Endothelial cell of umbilical vein (primary cell): ENCODE results near the gene ARFGEF3. TPM values are rescaled to one million over a fixed set of nuclear protein-coding genes. Genes with fewer than 3 reads are reported as not detected.

Source experiments
- BruUV-seq: library from RNA; stranded (reverse); fragments of 400-500 nt; replicated peaks from 2 replicates; lab custom pipeline; 2021; lab: Mats Ljungman, UMichigan
- CTCF ChIA-PET: fragments of 300-600, 350-600 bp; sonication (Branson Sonifier 250); formaldehyde crosslinking; loops from one replicate; lab custom pipeline; 2021; ENCODE audit warnings: antibody characterized with exemption, inconsistent platforms; lab: Charles Lee
- POLR2A ChIA-PET: fragments of 300-600, 350-600 bp; sonication (Branson Sonifier 250); formaldehyde crosslinking; loops from one replicate; lab custom pipeline; 2021; ENCODE audit warnings: antibody characterized with exemption, inconsistent platforms; lab: Charles Lee
- DNase-seq: peaks from one replicate; pipeline ENCODE4 v3.0.0-alpha.2; 2011; ENCODE audit warnings: low read depth, low spot score
- FAIRE-seq: peaks from 2 replicates; lab custom pipeline; 2011; peaks lifted over from hg19 to GRCh38; lab: Jason Lieb, UNC
- H2AFZ ChIP-seq: 2 replicates; pipeline ENCODE4 v1.6.0; 2012; ENCODE audit warnings: low read depth, low read length, control low read depth, inconsistent platforms
- H3K27ac ChIP-seq: 2 replicates; pipeline ENCODE4 v1.5.1; 2011; ENCODE audit warnings: low read depth, mild to moderate bottlenecking, control low read depth, low read length, moderate library complexity; ENCODE audit not compliant: insufficient read depth
- H3K27me3 ChIP-seq, 2 experiments: 2 replicates each; pipeline versions ENCODE4 v1.6.0 to v1.6.1; 2011; ENCODE audit warnings: low read length in 2 of 2, mixed read lengths in 1 of 2; ENCODE audit not compliant: control insufficient read depth in 2 of 2, insufficient read depth in 2 of 2
- H3K36me3 ChIP-seq, 2 experiments: 2 replicates in 1 of 2; 3 replicates in 1 of 2; pipeline ENCODE4 v1.5.1; 2011; ENCODE audit warnings: low read length in 2 of 2, mild to moderate bottlenecking in 1 of 2, moderate library complexity in 1 of 2; ENCODE audit not compliant: control insufficient read depth in 2 of 2, insufficient read depth in 2 of 2; ENCODE audit errors: extremely low read depth in 1 of 2
- H3K4me1 ChIP-seq: 3 replicates; pipeline ENCODE4 v1.5.1; 2011; ENCODE audit warnings: mild to moderate bottlenecking, low read length; ENCODE audit not compliant: control insufficient read depth, insufficient read depth; ENCODE audit errors: extremely low read depth
- H3K4me2 ChIP-seq: 2 replicates; pipeline ENCODE4 v1.6.1; 2011; ENCODE audit warnings: low read length, control low read depth, mixed read lengths; ENCODE audit not compliant: insufficient read depth
- H3K4me3 ChIP-seq, 3 experiments: fragments of 200-600 bp in 1 of 3; sonication (generic), shearing (Covaris generic) in 1 of 3; replicated peaks in 1 of 3; 2 replicates each; pipeline ENCODE4 v1.5.1; 2011 to 2016; ENCODE audit warnings: control low read depth in 3 of 3, low read length in 3 of 3, mild to moderate bottlenecking in 2 of 3, inconsistent platforms in 1 of 3, low read depth in 1 of 3, moderate library complexity in 1 of 3; ENCODE audit not compliant: insufficient read depth in 1 of 3
- H3K79me2 ChIP-seq: 2 replicates; pipeline ENCODE4 v1.6.0; 2012; ENCODE audit warnings: low read length, inconsistent platforms; ENCODE audit not compliant: control insufficient read depth, insufficient read depth
- H3K9ac ChIP-seq: replicated peaks from 2 replicates; pipeline ENCODE3; 2011; ENCODE audit warnings: low read length, control low read depth; ENCODE audit not compliant: insufficient read depth; ENCODE audit errors: extremely low read depth
- H3K9me1 ChIP-seq: replicated peaks from 3 replicates; pipeline ENCODE4 v1.6.0; 2011; ENCODE audit warnings: mild to moderate bottlenecking, low read length; ENCODE audit not compliant: control insufficient read depth, insufficient read depth; ENCODE audit errors: extremely low read depth
- H3K9me3 ChIP-seq: replicated peaks from 2 replicates; pipeline ENCODE4 v1.5.1; 2012; ENCODE audit warnings: low read length, inconsistent platforms; ENCODE audit not compliant: control insufficient read depth, insufficient read depth
- H4K20me1 ChIP-seq: replicated peaks from 2 replicates; pipeline ENCODE3; 2011; ENCODE audit warnings: mild to moderate bottlenecking, low read length; ENCODE audit not compliant: control insufficient read depth, insufficient read depth; ENCODE audit errors: extremely low read depth
- EZH2 ChIP-seq: IDR thresholded peaks from 2 replicates; pipeline ENCODE4 v1.6.1; 2012; ENCODE audit warnings: borderline replicate concordance, low read depth, mild to moderate bottlenecking, moderate library complexity, low read length, inconsistent platforms; ENCODE audit not compliant: severe bottlenecking
- FOS ChIP-seq: IDR thresholded peaks from 2 replicates; pipeline ENCODE4 v1.6.1; 2011; ENCODE audit warnings: mild to moderate bottlenecking, low read length, moderate library complexity, borderline replicate concordance; ENCODE audit not compliant: insufficient read depth
- GATA2 ChIP-seq: IDR thresholded peaks from 2 replicates; pipeline ENCODE4 v1.7.0; 2011; ENCODE audit warnings: low read depth, mild to moderate bottlenecking, moderate library complexity, mixed read lengths, low read length; ENCODE audit not compliant: insufficient read length, insufficient read depth
- JUN ChIP-seq: IDR thresholded peaks from 2 replicates; pipeline ENCODE4 v1.6.1; 2011; ENCODE audit warnings: borderline replicate concordance, low read depth; ENCODE audit not compliant: insufficient read length, insufficient read depth
- MAX ChIP-seq: IDR thresholded peaks from 2 replicates; pipeline ENCODE4 v1.6.1; 2011; ENCODE audit not compliant: insufficient read depth, insufficient read length
- MYC ChIP-seq: IDR thresholded peaks from one replicate; pipeline ENCODE4 v1.6.1; 2011; ENCODE audit warnings: mild to moderate bottlenecking, low read depth, low read length
- POLR2A ChIP-seq: IDR thresholded peaks from 2 replicates; pipeline ENCODE4 v1.6.1; 2012; ENCODE audit warnings: low read depth, mild to moderate bottlenecking, control low read depth, low read length
- POLR2AphosphoS5 ChIP-seq: IDR thresholded peaks from 2 replicates; pipeline ENCODE4 v1.6.1; 2012; ENCODE audit warnings: low read depth, mild to moderate bottlenecking, control low read depth, low read length, moderate library complexity; ENCODE audit not compliant: insufficient read depth
- dilution Hi-C: fragments of 300-500 bp; cut with MboI; formaldehyde crosslinking; loops from one replicate; pipeline ENCODE4 v1.15.0; 2019; ENCODE audit warnings: low sequenced_read_pairs; ENCODE audit not compliant: extremely low pct_ligation_motif_present
- intact Hi-C: fragments of 100-400 bp; cut with micrococcal nuclease; formaldehyde crosslinking; loops from one replicate; pipeline ENCODE4 v1.10.0; 2022
- polyA plus RNA-seq, 4 experiments: library from polyadenylated mRNA; depleted of rRNA in 3 of 4; stranded (reverse) in 3 of 4; unstranded in 1 of 4; fragments of >200 nt; gene quantifications; 2 replicates each; pipeline versions ENCODE4 v1.2.1 to v1.2.3, GENCODE V29; 2011 to 2012; ENCODE audit warnings: missing spikeins in 1 of 4
- total RNA-seq: library from RNA; stranded (reverse); gene quantifications from 2 replicates; pipeline ENCODE4 v1.2.3, GENCODE V29; 2021
- TF ChIP-seq, protein P1 (sequence below), 2 donors: IDR thresholded peaks; 1 replicate in 1 of 2; 2 replicates in 1 of 2; pipeline ENCODE4 v1.5.1; 2011; ENCODE audit warnings: low read length in 2 of 2, mild to moderate bottlenecking in 2 of 2, moderate library complexity in 2 of 2, control low read depth in 1 of 2, inconsistent platforms in 1 of 2, low read depth in 1 of 2; ENCODE audit not compliant: insufficient read depth in 1 of 2; ENCODE audit errors: extremely low read depth in 1 of 2

ARFGEF3 gene
- total and polyA plus RNA-seq, 2 donors (not counting 3 experiments of a cell fraction or from before 2014, with no cell fraction given) = 1.3 to 7.3 TPM

GRCh38 chr6:138318741-138319375 lies 157.1 kb downstream of the ARFGEF3 start:
- Histone ChIP-seq H3K4me1 (no peaks in the 10 kb centered on the region), H3K79me2 (no peaks in the 10 kb centered on the region), H3K4me2 (no peak overlapping the region), H3K4me3 (no peak overlapping the region), H3K9me1 (no peaks in the 10 kb centered on the region), H3K27ac (no peak overlapping the region), H3K27me3 (no peaks in the 10 kb centered on the region), H2AFZ (no peak overlapping the region), H3K9me3 (no peaks in the 10 kb centered on the region), H3K9ac (no peak overlapping the region), H3K36me3 (peaks cover 0 to 2% of the 10 kb centered on the region in 2 experiments), H4K20me1 (no peaks in the 10 kb centered on the region)
- no peak for TF ChIP-seq EZH2
- TF ChIP-seq, protein P1, sequence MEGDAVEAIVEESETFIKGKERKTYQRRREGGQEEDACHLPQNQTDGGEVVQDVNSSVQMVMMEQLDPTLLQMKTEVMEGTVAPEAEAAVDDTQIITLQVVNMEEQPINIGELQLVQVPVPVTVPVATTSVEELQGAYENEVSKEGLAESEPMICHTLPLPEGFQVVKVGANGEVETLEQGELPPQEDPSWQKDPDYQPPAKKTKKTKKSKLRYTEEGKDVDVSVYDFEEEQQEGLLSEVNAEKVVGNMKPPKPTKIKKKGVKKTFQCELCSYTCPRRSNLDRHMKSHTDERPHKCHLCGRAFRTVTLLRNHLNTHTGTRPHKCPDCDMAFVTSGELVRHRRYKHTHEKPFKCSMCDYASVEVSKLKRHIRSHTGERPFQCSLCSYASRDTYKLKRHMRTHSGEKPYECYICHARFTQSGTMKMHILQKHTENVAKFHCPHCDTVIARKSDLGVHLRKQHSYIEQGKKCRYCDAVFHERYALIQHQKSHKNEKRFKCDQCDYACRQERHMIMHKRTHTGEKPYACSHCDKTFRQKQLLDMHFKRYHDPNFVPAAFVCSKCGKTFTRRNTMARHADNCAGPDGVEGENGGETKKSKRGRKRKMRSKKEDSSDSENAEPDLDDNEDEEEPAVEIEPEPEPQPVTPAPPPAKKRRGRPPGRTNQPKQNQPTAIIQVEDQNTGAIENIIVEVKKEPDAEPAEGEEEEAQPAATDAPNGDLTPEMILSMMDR (IDR thresholded peaks at IDR 0.05; ENCODE audit: extremely low read depth in 1 of 2, insufficient read depth in 1 of 2, low read depth in 1 of 2, low read length in 2 of 2) = no peak
- no peak for TF ChIP-seq POLR2AphosphoS5
- BruUV-seq = no TSS peak
- intact Hi-C loops (no loop called here), dilution Hi-C loops (no loop called here)
- DNase-seq = no peak
- CTCF ChIA-PET = interaction anchor here (1.2 kb wide), 1 partner anchor 11 kb away, joined by 3 read pairs; no protein-coding TSS in a partner anchor
- no peak for FAIRE-seq
- POLR2A ChIA-PET = no interaction called here

DNA sequence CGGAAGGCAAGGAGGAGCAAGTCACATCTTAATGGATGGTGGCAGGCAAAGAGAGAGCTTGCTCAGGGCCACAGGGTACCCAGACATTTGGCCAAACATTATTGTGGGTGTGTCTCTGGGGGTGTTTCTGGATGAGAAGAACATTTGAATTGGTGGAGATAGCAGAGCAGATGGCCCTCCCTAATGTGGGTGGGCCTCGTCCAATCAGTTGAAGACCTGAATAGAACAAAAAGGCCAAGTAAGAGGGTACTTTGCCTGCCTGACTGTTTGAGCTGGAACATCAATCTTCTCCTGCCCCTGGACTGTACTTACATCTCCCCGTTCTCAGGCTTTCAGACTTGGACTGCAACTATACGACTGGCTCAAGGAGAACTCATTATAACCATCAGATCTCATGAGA lies 160.2 kb downstream of the ARFGEF3 start:
- Histone ChIP-seq H3K9ac (no peak overlapping the region), H3K79me2 (no peaks in the 10 kb centered on the region), H3K4me1 (no peaks in the 10 kb centered on the region), H3K4me3 (no peak overlapping the region), H2AFZ (no peak overlapping the region), H3K4me2 (no peak overlapping the region), H3K36me3 (peaks cover 0 to 2% of the 10 kb centered on the region in 2 experiments), H3K27me3 (no peaks in the 10 kb centered on the region), H3K9me3 (no peaks in the 10 kb centered on the region), H4K20me1 (no peaks in the 10 kb centered on the region), H3K27ac (no peak overlapping the region), H3K9me1 (no peaks in the 10 kb centered on the region)
- DNase-seq (no peak), FAIRE-seq (no peak)
- CTCF ChIA-PET = no interaction called here
- dilution Hi-C loops (no loop called here), intact Hi-C loops (no loop called here)
- BruUV-seq = no TSS peak
- TF ChIP-seq POLR2AphosphoS5 = no peak
- TF ChIP-seq EZH2 = no peak
- TF ChIP-seq GATA2 = no peak
- TF ChIP-seq FOS = no peak
- TF ChIP-seq POLR2A = no peak
- TF ChIP-seq JUN = no peak
- TF ChIP-seq MYC = no peak
- TF ChIP-seq, protein P1 (IDR thresholded peaks at IDR 0.05; ENCODE audit: extremely low read depth in 1 of 2, insufficient read depth in 1 of 2, low read depth in 1 of 2, low read length in 2 of 2) = no peak
- no peak for TF ChIP-seq MAX
- POLR2A ChIA-PET = no interaction called here
